Right ventricle myocardium inferior (tissue), 1 donor: ENCODE results near the gene ODF4. TPM values are rescaled to one million over a fixed set of nuclear protein-coding genes. Genes with fewer than 3 reads are reported as not detected.
"Not testable (repeated sequence)": the region's sequence is repeated elsewhere in the genome, so short reads cannot be mapped to it uniquely, and the experiment has no call there.

Source experiments
- ATAC-seq: fragments of 200-7000 bp; cut with Tn5 transposase; one replicate; pipeline ENCODE4 v1.9.1; 2020; ENCODE audit warnings: mild to moderate bottlenecking, moderate library complexity
- DNase-seq: peaks from one replicate; pipeline ENCODE4 v3.0.0; 2021; ENCODE audit errors: missing footprints
- intact Hi-C: fragments of 100-400 bp; cut with DNase I; formaldehyde crosslinking; loops from one replicate; pipeline ENCODE4 v1.11.0; 2022
- total RNA-seq: library from RNA; stranded (reverse); fragmentation: NEBNext Ultra II Directional; extraction: Animal tissue kit (Norgen Biotek cat#: 25700); gene quantifications from one replicate; pipeline ENCODE4 v1.2.1, GENCODE V29; 2021
- donor health status: DM: no; HTN: yes; CAD: no; lungs with severe emphysema.

ODF4 gene
- total RNA-seq, 1 donor from 2014 or later = not detected

GRCh38 chr17:8320990-8321389 lies 18.6 kb upstream of the ODF4 start:
- intact Hi-C loops = no loop called here
- ATAC-seq (no peak), DNase-seq (no peak)

- intact Hi-C loops = no loop called here
- DNase-seq = no peak
Observed at GRCh38 chr17:8322061-8322460, 17.6 kb upstream of the ODF4 start.

DNA sequence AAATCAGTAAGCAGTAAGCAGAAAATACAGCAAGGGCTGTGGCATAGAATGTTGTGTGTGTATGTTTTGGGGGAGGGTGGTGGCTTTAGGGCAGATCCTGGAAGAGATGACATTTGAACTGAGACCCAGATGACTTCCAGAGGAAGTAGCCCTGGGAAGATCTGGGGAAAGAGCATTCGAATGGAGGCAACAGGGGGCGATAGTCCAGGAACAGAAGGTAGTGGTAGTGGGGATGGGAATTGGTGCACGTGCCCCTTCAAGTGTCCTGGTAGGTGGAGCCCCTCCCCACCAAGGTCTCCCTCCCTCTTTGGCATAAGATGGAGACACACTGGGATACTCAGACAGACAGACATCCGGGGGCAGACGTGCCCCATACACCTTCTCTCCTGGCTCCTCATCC lies 15.5 kb upstream of the ODF4 start:
- intact Hi-C loops = no loop called here
- ATAC-seq (no peak), DNase-seq (no peak)

More at GRCh38 chr17:8322061-8322460, 17.6 kb upstream of the ODF4 start:
- no peak for ATAC-seq

- ATAC-seq (no peak), DNase-seq (no peak)
- intact Hi-C loops = loop anchor here (5.0 kb wide), 1 partner anchor 37 kb away; no protein-coding TSS in a partner anchor
Observed at GRCh38 chr17:8324923-8325322, 14.7 kb upstream of the ODF4 start.

GRCh38 chr17:8326511-8327302 lies 12.9 kb upstream of the ODF4 start:
- intact Hi-C loops = loop anchor here (5.0 kb wide), 1 partner anchor 36 kb away; no protein-coding TSS in a partner anchor
- ATAC-seq (peak; percentile 71), DNase-seq (no peak)

- intact Hi-C loops = loop anchor here (5.0 kb wide), 1 partner anchor 35 kb away; no protein-coding TSS in a partner anchor
- ATAC-seq (peak; percentile 4), DNase-seq (no peak)
Observed at GRCh38 chr17:8327303-8327649, 12.4 kb upstream of the ODF4 start.

- DNase-seq (no peak), ATAC-seq (no peak)
- intact Hi-C loops = no loop called here
Observed at GRCh38 chr17:8332128-8332527, 7.5 kb upstream of the ODF4 start.

DNA sequence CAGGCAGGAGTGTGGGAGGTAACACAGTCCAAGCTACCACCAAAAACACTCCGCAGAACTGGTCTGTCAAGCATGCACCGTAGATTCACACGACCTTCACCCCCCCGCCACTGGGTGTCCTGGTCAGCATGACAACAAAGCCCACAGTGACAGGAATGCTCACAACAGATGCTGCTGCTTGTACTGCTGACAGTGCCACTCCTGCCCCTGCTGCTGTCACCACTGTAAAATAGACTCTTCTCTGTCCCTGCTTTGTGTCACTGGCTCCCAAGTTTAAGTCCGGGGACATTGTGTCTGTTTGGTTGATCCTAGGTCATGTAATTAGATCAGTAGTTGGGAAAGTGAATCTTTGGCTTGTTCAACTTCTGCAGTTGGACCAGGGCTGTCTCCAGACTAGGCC lies 7.0 kb upstream of the ODF4 start:
- ATAC-seq = peak; percentile 88
- DNase-seq = peak; percentile 70
- intact Hi-C loops = no loop called here

DNA sequence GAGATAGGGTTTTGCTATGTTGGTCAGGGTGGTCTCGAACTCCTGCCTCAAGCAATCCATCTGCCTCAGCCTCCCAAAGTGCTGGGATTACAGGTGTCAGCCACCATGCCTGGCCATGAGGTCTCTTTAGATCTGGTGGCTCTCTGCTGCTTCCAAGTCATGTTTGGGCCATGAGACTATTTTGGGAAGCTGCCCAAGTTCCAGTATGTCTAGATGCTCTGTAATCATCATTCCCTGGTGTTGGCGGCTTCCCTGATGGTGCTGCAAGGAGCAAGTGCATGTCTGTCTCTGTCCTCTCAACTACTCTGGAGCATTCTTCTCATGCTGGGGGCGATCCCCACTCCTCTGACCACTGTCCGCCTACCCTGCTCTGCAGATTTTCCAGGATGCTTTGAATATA lies 6.4 kb upstream of the ODF4 start:
- intact Hi-C loops = no loop called here
- no peak for DNase-seq

GRCh38 chr17:8337802-8338752 lies 1.6 kb upstream of the ODF4 start:
- intact Hi-C loops = no loop called here
- no peak for DNase-seq
- no peak for ATAC-seq

More for the DNA sequence above, 6.4 kb upstream of the ODF4 start:
- ATAC-seq = peak; percentile 58

- ATAC-seq = no peak
- intact Hi-C loops = no loop called here
- DNase-seq = no peak
Observed at GRCh38 chr17:8338753-8339140, 893 bp upstream of the ODF4 start.

- no peak for ATAC-seq
- intact Hi-C loops = no loop called here
- no peak for DNase-seq
Observed at GRCh38 chr17:8341456-8341855, 1.8 kb downstream of the ODF4 start.

GRCh38 chr17:8345052-8345690 lies 5.5 kb downstream of the ODF4 start:
- no peak for ATAC-seq
- intact Hi-C loops = no loop called here
- DNase-seq = no peak

DNA sequence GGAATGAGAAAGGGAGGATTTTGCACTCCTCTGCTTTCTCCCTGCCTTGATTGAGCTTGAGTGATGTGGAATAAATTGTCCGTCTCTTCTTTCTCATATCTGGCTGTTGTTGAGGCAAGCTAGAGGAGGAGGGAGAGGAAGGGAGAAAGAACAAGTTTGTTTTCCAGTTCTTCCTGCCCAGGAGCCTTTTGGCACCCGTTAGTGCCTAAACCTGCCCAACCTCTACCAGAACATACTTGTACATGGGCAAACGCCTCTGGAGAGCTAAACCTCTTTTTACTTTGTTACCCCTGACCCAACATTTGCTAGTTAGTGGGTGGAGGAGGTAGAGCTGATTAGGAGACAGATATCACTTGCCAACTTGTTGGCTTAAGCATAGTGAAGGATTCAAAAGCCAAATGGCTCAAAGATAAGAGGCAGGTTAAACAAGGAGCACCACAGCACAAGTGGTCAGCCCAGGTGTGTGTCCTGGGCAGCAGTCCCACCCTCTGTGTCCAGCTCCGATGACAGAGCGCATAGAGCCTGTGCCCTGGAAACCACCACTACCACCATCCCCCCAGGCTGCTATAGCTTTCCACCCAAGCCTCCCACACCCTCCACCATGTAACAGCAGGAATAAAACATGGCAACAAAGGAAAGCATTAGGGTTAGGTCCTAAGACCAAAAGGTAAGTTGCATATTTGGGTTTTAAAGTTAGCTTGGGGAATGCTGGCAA lies 6.5 kb downstream of the ODF4 start:
- DNase-seq = no peak
- intact Hi-C loops = no loop called here
- ATAC-seq = no peak

DNA sequence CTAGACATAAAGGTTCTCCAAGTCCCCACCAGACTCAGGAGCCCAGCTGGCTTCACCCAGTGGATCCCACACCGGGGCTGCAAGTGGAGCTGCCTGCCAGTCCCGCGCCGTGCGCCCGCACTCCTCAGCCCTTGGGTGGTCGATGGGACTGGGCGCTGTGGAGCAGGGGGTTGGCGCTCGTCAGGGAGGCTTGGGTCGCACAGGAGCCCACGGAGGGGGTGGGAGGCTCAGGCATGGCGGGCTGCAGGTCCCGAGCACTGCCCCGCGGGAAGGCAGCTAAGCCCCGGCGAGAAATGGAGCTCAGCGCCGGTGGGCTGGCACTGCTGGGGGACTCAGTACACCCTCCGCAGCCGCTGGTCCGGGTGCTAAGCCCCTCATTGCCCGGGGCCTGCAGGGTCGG lies 7.4 kb downstream of the ODF4 start:
- intact Hi-C loops, ATAC-seq, DNase-seq: not testable (repeated sequence)

DNA sequence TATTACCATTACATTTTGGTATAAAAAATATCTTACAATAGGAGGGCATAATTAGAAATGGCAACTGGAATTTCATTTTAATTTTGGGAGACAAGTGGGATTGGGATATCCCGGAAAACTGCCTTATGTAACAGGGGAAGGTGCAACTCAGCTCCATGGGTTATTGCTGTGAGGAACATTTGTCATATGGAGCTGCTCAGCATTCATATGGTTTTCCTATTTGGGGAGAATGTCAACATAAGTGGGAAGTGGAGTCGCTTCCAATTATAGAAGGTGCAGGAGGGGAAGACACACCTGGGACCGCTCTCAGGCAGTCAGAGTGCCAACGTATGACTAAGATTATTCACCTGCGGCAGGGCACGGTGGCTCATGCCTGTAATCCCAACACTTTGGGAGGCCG lies 10.7 kb downstream of the ODF4 start:
- intact Hi-C loops = no loop called here
- ATAC-seq (no peak), DNase-seq (no peak)

DNA sequence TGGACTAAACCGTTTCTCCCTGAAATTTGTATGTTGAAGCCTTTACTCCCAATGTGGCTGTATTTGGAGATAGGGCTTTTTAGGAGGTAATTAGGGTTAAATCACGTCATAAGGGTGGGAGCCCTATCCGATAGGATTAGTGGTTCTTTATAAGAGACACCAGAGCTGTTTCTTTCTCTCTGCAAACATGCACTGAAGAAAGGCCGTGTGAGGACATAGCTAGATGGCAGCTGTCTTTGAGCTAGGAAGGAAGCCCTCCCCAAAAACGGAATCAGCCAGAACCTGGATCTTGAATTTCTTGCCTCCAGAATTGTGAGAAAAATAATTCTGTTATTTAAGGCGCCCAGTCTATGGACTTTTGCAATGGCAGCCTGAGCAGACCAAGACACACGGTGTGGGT lies 14.1 kb downstream of the ODF4 start:
- DNase-seq = no peak

DNA sequence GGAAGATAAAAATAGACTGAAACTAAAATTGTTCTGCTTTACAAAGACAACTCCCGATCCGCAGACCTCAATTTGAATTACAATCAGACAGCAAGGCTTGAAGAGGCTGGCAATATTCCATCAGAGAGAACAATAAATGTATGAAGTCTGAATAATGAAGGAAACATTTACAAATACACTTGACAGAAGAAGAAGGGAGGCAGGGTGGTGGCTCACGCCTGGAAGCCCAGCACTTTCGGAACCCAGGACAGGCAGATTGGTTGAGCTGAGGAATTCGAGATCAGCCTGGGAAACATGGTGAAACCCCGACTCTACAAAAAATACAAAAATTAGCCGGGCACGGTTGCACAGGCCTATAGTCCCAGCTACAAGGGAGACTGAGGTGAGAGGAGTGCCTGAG lies 14.6 kb downstream of the ODF4 start:
- no peak for DNase-seq
- intact Hi-C loops = no loop called here
- no peak for ATAC-seq

More for the DNA sequence above, 14.1 kb downstream of the ODF4 start:
- intact Hi-C loops = no loop called here
- ATAC-seq = no peak

DNA sequence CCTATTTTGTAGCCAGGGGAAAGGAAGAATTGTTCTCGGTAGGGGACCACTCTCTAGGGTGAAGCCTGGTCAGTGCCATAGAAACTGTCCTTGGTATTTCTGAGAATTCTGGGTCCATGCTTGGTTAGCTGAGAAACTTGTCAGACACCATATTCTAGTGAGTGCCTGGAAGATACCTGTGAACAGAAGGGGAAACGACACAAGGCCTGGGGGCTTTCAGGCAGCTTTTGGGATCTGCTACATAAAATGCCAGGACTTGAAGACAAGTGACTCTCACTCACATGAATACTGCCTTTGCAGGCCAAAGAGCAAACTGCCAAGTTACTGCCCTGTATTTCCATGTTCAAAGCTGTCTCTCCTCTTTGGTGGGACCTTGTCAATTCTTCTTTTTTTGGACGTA lies 18.3 kb downstream of the ODF4 start:
- ATAC-seq (no peak), DNase-seq (no peak)
- intact Hi-C loops = no loop called here
